NCI-H187 (cell line): Measurements from ENCODE around the gene PLAAT5.

Source experiments
- DNase-seq, 2 experiments: peaks; one replicate each; lab custom pipeline; 2025; lab: John Stamatoyannopoulos, UW

The PLAAT5 gene

GRCh38 chr11:63512816-63513215, 21.8 kb upstream of the PLAAT5 start:
- DNase-seq: no peak

- no peak for DNase-seq
These were observed 20.2 kb upstream of the PLAAT5 start for GRCh38 chr11:63511048-63511748.

GRCh38 chr11:63510360-63511047, 19.5 kb upstream of the PLAAT5 start:
- no peak for DNase-seq

GRCh38 chr11:63508745-63509144, 17.8 kb upstream of the PLAAT5 start:
- DNase-seq: no peak

GRCh38 chr11:63508009-63508408, 17.0 kb upstream of the PLAAT5 start:
- DNase-seq: no peak

- no peak for DNase-seq
These were observed 16.5 kb upstream of the PLAAT5 start for GRCh38 chr11:63507511-63507910.

- no peak for DNase-seq
These were observed 15.9 kb upstream of the PLAAT5 start for GRCh38 chr11:63506876-63507275.

- no peak for DNase-seq
These were observed 15.0 kb upstream of the PLAAT5 start, which contains the start of gene LGALS12 for GRCh38 chr11:63505857-63506528. Gene LGALS12, plus strand, starts transcription at chr11:63506084. Its CDS starts 375 bp downstream, at chr11:63506459.

- DNase-seq: no peak
These were observed 14.1 kb upstream of the PLAAT5 start for GRCh38 chr11:63504933-63505586.

- no peak for DNase-seq
These were observed 13.1 kb upstream of the PLAAT5 start for GRCh38 chr11:63504054-63504453.

- no peak for DNase-seq
These were observed 12.5 kb upstream of the PLAAT5 start for GRCh38 chr11:63503492-63503891.

- no peak for DNase-seq
These were observed 11.4 kb upstream of the PLAAT5 start for GRCh38 chr11:63502252-63502820.

- no peak for DNase-seq
These were observed 10.3 kb upstream of the PLAAT5 start for GRCh38 chr11:63501236-63501635.

GRCh38 chr11:63499874-63500273, 8.9 kb upstream of the PLAAT5 start:
- no peak for DNase-seq

- DNase-seq: no peak
These were observed 4.0 kb upstream of the PLAAT5 start for GRCh38 chr11:63494975-63495374.

- DNase-seq: no peak
These were observed 2.2 kb upstream of the PLAAT5 start for GRCh38 chr11:63493127-63493526.

- no peak for DNase-seq
These were observed 1.5 kb upstream of the PLAAT5 start for GRCh38 chr11:63492441-63492840.

- no peak for DNase-seq
These were observed 837 bp upstream of the PLAAT5 start for GRCh38 chr11:63491636-63492372.

GRCh38 chr11:63491240-63491587, 247 bp upstream of the PLAAT5 start:
- DNase-seq: no peak

- DNase-seq: no peak
These were observed 1.1 kb downstream of the PLAAT5 start for GRCh38 chr11:63489879-63490278.

GRCh38 chr11:63488789-63489188, 2.2 kb downstream of the PLAAT5 start:
- DNase-seq: no peak

- DNase-seq: no peak
These were observed 5.2 kb downstream of the PLAAT5 start for GRCh38 chr11:63485777-63486176.
